NCI-H2171 treated with DMSO at 0.1 percent for 48 hours (cell line): ENCODE data around the gene BCL6B.
"Not testable (repeated sequence)": the region's sequence is repeated elsewhere in the genome, so short reads cannot be mapped to it uniquely, and the experiment has no call there.

Source experiments
- DNase-seq: peaks from one replicate; lab custom pipeline; 2025; lab: John Stamatoyannopoulos, UW

The BCL6B gene

GRCh38 chr17:7029096-7029495 lies 6.2 kb downstream of the BCL6B start:
- DNase-seq = no peak

GRCh38 chr17:7029659-7030058 lies 6.8 kb downstream of the BCL6B start:
- no peak for DNase-seq

GRCh38 chr17:7034955-7035590 lies 12.2 kb downstream of the BCL6B start:
- no peak for DNase-seq

- DNase-seq = peak; percentile 97
These were observed 12.9 kb downstream of the BCL6B start, which contains the start of gene SLC16A13 for GRCh38 chr17:7035591-7036368. TSS of gene SLC16A13 (plus strand) at chr17:7036015. CDS start at chr17:7036383, 368 bp downstream.

- no peak for DNase-seq
These were observed 15.4 kb downstream of the BCL6B start for GRCh38 chr17:7038025-7038862.

GRCh38 chr17:7039832-7040231 lies 17.0 kb downstream of the BCL6B start:
- DNase-seq = no peak

- no peak for DNase-seq
These were observed 19.0 kb downstream of the BCL6B start for GRCh38 chr17:7041607-7042500.

- no peak for DNase-seq
These were observed 19.8 kb downstream of the BCL6B start for GRCh38 chr17:7042501-7043181.

- no peak for DNase-seq
These were observed 20.3 kb downstream of the BCL6B start for GRCh38 chr17:7043182-7043496.

- peak; percentile 92 for DNase-seq
These were observed 20.8 kb downstream of the BCL6B start, which contains the start of gene SLC16A11 for GRCh38 chr17:7043497-7044198. TSS of gene SLC16A11 (minus strand) at chr17:7044092. CDS start at chr17:7043513, 579 bp downstream.

- DNase-seq = peak; percentile 66
These were observed 22.8 kb downstream of the BCL6B start for GRCh38 chr17:7045492-7046126.

GRCh38 chr17:7046127-7046724 lies 23.4 kb downstream of the BCL6B start:
- no peak for DNase-seq

GRCh38 chr17:7046725-7047397 lies 24.0 kb downstream of the BCL6B start:
- DNase-seq = not testable (repeated sequence)

GRCh38 chr17:7047566-7047965 lies 24.7 kb downstream of the BCL6B start:
- no peak for DNase-seq

- DNase-seq = no peak
These were observed 26.1 kb downstream of the BCL6B start for GRCh38 chr17:7048968-7049367.

GRCh38 chr17:7050583-7050982 lies 27.7 kb downstream of the BCL6B start:
- not testable (repeated sequence) for DNase-seq

- no peak for DNase-seq
These were observed 33.5 kb downstream of the BCL6B start for GRCh38 chr17:7056386-7056785.

GRCh38 chr17:7058831-7059447 lies 36.1 kb downstream of the BCL6B start:
- no peak for DNase-seq
